ENCODE measurements around the gene CLDN25. TPM values are rescaled to one million over a fixed set of nuclear protein-coding genes. Genes with fewer than 3 reads are reported as not detected.
"Not testable (repeated sequence)": the region's sequence is repeated elsewhere in the genome, so short reads cannot be mapped to it uniquely, and the experiment has no call there.

CLDN25 gene
- total RNA-seq, 4 donors from 2014 or later, result 0.86 TPM; not detected in 3

GRCh38 chr11:113760241-113760640 is 19.4 kb upstream of the CLDN25 start:
- Histone ChIP-seq H3K4me3 (no peak overlapping the region), H3K4me1 (no peaks in the 10 kb centered on the region), H3K9me3 (no peaks in the 10 kb centered on the region), H3K27me3 (no peaks in the 10 kb centered on the region), H3K36me3 (peaks cover 59% of the 10 kb centered on the region), H3K27ac (no peak overlapping the region)
- DNase-seq (ENCODE audit: low spot score in 2 of 2), result no peak
- TF ChIP-seq EP300 (IDR thresholded peaks at IDR 0.05), result no peak
- TF ChIP-seq CTCF (IDR thresholded peaks at IDR 0.05), result no peak
- TF ChIP-seq POLR2AphosphoS5 (IDR thresholded peaks at IDR 0.05), result no peak
- TF ChIP-seq POLR2A (IDR thresholded peaks at IDR 0.05), result no peak
- 92% methylated on average over 3 of the region's 3 CpGs for WGBS

- WGBS, result 98% methylated on average over 2 of the region's 2 CpGs
- H3K4me1 ChIP-seq; H3K27me3 ChIP-seq; H3K27ac ChIP-seq; DNase-seq (ENCODE audit: low spot score in 2 of 2); H3K4me3 ChIP-seq; H3K9me3 ChIP-seq: not testable (repeated sequence)
- H3K36me3 ChIP-seq, result peaks cover 42% of the 10 kb centered on the region
These were observed 16.6 kb upstream of the CLDN25 start for GRCh38 chr11:113763040-113763439.

DNA sequence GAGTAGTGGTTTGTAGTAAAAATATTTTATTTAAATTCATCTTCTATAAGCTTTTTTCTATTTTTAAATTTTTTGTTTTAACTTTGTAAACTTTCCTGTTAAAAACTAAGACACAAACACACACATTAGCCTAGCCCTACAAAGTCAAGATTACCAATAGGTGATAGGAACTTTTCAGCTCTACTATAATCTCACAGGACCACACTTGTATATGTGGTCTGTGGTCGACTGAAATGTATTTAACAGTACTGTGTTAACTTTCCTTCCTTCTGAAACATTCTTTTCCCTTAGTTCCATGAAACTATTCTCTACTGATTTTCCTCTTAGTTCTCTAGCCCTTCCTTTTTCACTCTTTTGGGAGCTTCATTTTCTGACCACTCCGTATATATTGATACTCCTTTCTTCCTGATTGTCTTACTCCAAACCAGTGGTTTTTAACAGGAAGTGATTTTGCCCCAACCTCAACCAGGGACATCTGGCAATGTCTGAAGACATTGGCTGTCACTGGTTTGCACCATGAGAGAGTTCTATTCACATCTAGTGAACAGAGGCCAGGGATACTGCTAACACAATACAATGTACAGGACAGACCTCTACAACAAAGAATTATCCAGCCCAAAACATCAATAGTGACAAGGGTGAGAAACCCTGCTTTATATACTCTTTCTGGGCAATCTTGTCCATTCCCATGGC is 14.9 kb upstream of the CLDN25 start:
- TF ChIP-seq CTCF (IDR thresholded peaks at IDR 0.05) (no peak), POLR2A (IDR thresholded peaks at IDR 0.05) (no peak), EP300 (IDR thresholded peaks at IDR 0.05) (no peak), POLR2AphosphoS5 (IDR thresholded peaks at IDR 0.05) (no peak)
- Histone ChIP-seq H3K36me3 (peaks cover 31% of the 10 kb centered on the region), H3K4me3 (no peak overlapping the region), H3K27me3 (no peaks in the 10 kb centered on the region), H3K4me1 (no peaks in the 10 kb centered on the region), H3K27ac (no peak overlapping the region), H3K9me3 (no peaks in the 10 kb centered on the region)
- WGBS, result 81% methylated on average over 2 of the region's 2 CpGs
- DNase-seq (ENCODE audit: low spot score in 2 of 2), result no peak

DNA sequence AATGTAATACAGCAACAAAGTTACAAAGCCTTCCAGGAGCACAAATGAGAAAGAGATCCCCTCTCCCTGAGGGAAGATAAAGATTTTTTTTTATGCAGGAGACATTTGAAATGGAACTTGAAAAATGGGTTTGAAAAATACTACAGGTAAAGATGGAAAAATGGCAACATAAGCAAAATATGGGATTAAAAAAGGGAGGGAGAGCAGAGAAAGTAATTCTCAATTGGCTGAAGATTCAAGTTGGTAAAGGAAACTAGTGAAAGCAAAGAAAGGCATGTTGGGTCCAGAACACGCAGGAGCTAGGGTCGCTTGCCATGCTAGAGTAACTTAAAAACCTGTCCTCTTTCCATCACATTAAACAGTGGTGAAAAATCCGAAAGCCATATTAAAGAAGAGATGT is 7.6 kb upstream of the CLDN25 start:
- Histone ChIP-seq H3K27ac (no peak overlapping the region), H3K9me3 (no peaks in the 10 kb centered on the region), H3K4me3 (peak overlapping the region; percentile 88), H3K4me1 (peaks cover 17% of the 10 kb centered on the region), H3K27me3 (no peaks in the 10 kb centered on the region), H3K36me3 (peaks cover 6% of the 10 kb centered on the region)
- TF ChIP-seq EP300 (IDR thresholded peaks at IDR 0.05) (no peak), POLR2AphosphoS5 (IDR thresholded peaks at IDR 0.05) (no peak), CTCF (IDR thresholded peaks at IDR 0.05) (no peak), POLR2A (IDR thresholded peaks at IDR 0.05) (no peak)
- 96% methylated on average over 3 of the region's 3 CpGs for WGBS
- no peak for DNase-seq (ENCODE audit: low spot score in 2 of 2)

GRCh38 chr11:113773092-113773415 is 6.5 kb upstream of the CLDN25 start:
- H3K4me1 ChIP-seq, result peaks cover 24% of the 10 kb centered on the region
- H3K9me3 ChIP-seq, result no peaks in the 10 kb centered on the region
- peak overlapping the region; percentile 88 for H3K4me3 ChIP-seq
- H3K27me3 ChIP-seq, result no peaks in the 10 kb centered on the region
- no peak for DNase-seq (ENCODE audit: low spot score in 2 of 2)
- no peak for TF ChIP-seq EP300 (IDR thresholded peaks at IDR 0.05)
- no peak for TF ChIP-seq POLR2AphosphoS5 (IDR thresholded peaks at IDR 0.05)
- TF ChIP-seq CTCF (IDR thresholded peaks at IDR 0.05), result no peak
- no peak for TF ChIP-seq POLR2A (IDR thresholded peaks at IDR 0.05)
- H3K27ac ChIP-seq, result peak overlapping the region; percentile 79
- H3K36me3 ChIP-seq, result peaks cover 6% of the 10 kb centered on the region
- 0% methylated on average over 10 of the region's 10 CpGs for WGBS
